DOHH2 (cell line): ENCODE results near the gene CNPY4.

Experiments used
- H3F3A ChIP-seq: fragments of 200-600 bp; sonication (generic), shearing (Covaris generic); 2 replicates; pipeline ENCODE4 v1.6.0; 2016; ENCODE audit warnings: antibody characterized with exemption, mild to moderate bottlenecking; ENCODE audit not compliant: control insufficient read depth, insufficient read depth
- H3K27ac ChIP-seq: fragments of 200-600 bp; sonication (generic); 2 replicates; pipeline ENCODE4 v1.5.1; 2014; ENCODE audit warnings: low read depth, mild to moderate bottlenecking, low read length, moderate library complexity
- H3K27me3 ChIP-seq: fragments of 200-600 bp; sonication (generic); 2 replicates; pipeline ENCODE4 v1.6.1; 2014; ENCODE audit warnings: mild to moderate bottlenecking, low read length, mixed read lengths; ENCODE audit not compliant: control insufficient read depth
- H3K36me3 ChIP-seq: fragments of 200-600 bp; sonication (generic); 2 replicates; pipeline ENCODE4 v1.6.1; 2014; ENCODE audit warnings: mild to moderate bottlenecking, low read length, moderate library complexity, mixed read lengths; ENCODE audit not compliant: control insufficient read depth
- H3K4me1 ChIP-seq: fragments of 200-600 bp; sonication (generic); 2 replicates; pipeline ENCODE4 v1.6.1; 2014; ENCODE audit warnings: mild to moderate bottlenecking, low read length, mixed read lengths; ENCODE audit not compliant: control insufficient read depth
- H3K4me2 ChIP-seq: fragments of 200-600 bp; sonication (generic); 2 replicates; pipeline ENCODE4 v1.6.0; 2014; ENCODE audit warnings: mild to moderate bottlenecking, low read length, moderate library complexity
- H3K4me3 ChIP-seq: fragments of 200-600 bp; sonication (generic); 2 replicates; pipeline ENCODE4 v1.5.1; 2014; ENCODE audit warnings: mild to moderate bottlenecking, low read length, mixed read lengths
- H3K79me2 ChIP-seq: fragments of 200-600 bp; sonication (generic); 2 replicates; pipeline ENCODE4 v1.6.1; 2014; ENCODE audit warnings: mild to moderate bottlenecking, low read length, mixed read lengths; ENCODE audit not compliant: control insufficient read depth
- H3K9me2 ChIP-seq: fragments of 200-600 bp; sonication (generic); replicated peaks from 2 replicates; pipeline ENCODE4 v1.6.1; 2014; ENCODE audit warnings: mild to moderate bottlenecking, low read length, mixed read lengths; ENCODE audit not compliant: control insufficient read depth
- H3K9me3 ChIP-seq: fragments of 200-600 bp; sonication (generic); 2 replicates; pipeline ENCODE4 v1.6.1; 2014; ENCODE audit warnings: antibody characterized with exemption, low read length, mixed read lengths; ENCODE audit not compliant: control insufficient read depth, insufficient read depth
- H4K20me1 ChIP-seq: fragments of 200-600 bp; sonication (generic); 2 replicates; pipeline ENCODE4 v1.6.0; 2014; ENCODE audit warnings: low read depth, mild to moderate bottlenecking, antibody characterized with exemption, low read length, moderate library complexity; ENCODE audit not compliant: control insufficient read depth, insufficient read depth
- CTCF ChIP-seq: fragments of 200-600 bp; sonication (generic); IDR thresholded peaks from one replicate; pipeline ENCODE4 v1.5.1; 2014; ENCODE audit warnings: antibody characterized with exemption, mild to moderate bottlenecking, low read depth, low read length; ENCODE audit not compliant: poor library complexity, severe bottlenecking
- EZH2phosphoT487 ChIP-seq: fragments of 200-600 bp; sonication (generic); IDR thresholded peaks from 2 replicates; pipeline ENCODE4 v1.6.1; 2017; ENCODE audit warnings: borderline replicate concordance, mild to moderate bottlenecking, antibody characterized with exemption, low read length, moderate library complexity, mixed read lengths

The CNPY4 gene

GRCh38 chr7:100155553-100156317, 36.3 kb downstream of the CNPY4 start:
- peak overlapping the region; percentile 86 for H3K4me3 ChIP-seq
- peaks cover 71% of the 10 kb centered on the region for H3K4me1 ChIP-seq
- H3K36me3 ChIP-seq = peaks cover 73% of the 10 kb centered on the region
- no peak for TF ChIP-seq CTCF
- no peak for TF ChIP-seq EZH2phosphoT487
- no peak overlapping the region for H3K27ac ChIP-seq
- H4K20me1 ChIP-seq = peaks cover 8% of the 10 kb centered on the region; the same call in 1 of the 2 replicates
- peaks cover 82% of the 10 kb centered on the region for H3K79me2 ChIP-seq
- H3K27me3 ChIP-seq = no peaks in the 10 kb centered on the region
- peaks cover 35% of the 10 kb centered on the region for H3F3A ChIP-seq
- H3K4me2 ChIP-seq = peak overlapping the region; percentile 94
- no peaks in the 10 kb centered on the region for H3K9me2 ChIP-seq
- H3K9me3 ChIP-seq = no peaks in the 10 kb centered on the region

- peaks cover 75% of the 10 kb centered on the region for H3K79me2 ChIP-seq
- TF ChIP-seq CTCF (no peak), EZH2phosphoT487 (no peak)
- H3K36me3 ChIP-seq = peaks cover 69% of the 10 kb centered on the region
- peaks cover 34% of the 10 kb centered on the region for H3F3A ChIP-seq
- H3K27ac ChIP-seq = peak overlapping the region; percentile 67
- H4K20me1 ChIP-seq = peaks cover 8% of the 10 kb centered on the region; the same call in 1 of the 2 replicates
- H3K9me2 ChIP-seq = no peaks in the 10 kb centered on the region
- H3K4me3 ChIP-seq = peak overlapping the region; percentile 86
- H3K4me1 ChIP-seq = peaks cover 64% of the 10 kb centered on the region
- no peaks in the 10 kb centered on the region for H3K9me3 ChIP-seq
- peak overlapping the region; percentile 94 for H3K4me2 ChIP-seq
- no peaks in the 10 kb centered on the region for H3K27me3 ChIP-seq
Observed at GRCh38 chr7:100156331-100157068, 37.1 kb downstream of the CNPY4 start.

GRCh38 chr7:100157069-100157333, 37.6 kb downstream of the CNPY4 start:
- H3K27ac ChIP-seq = peak overlapping the region; percentile 67

More at GRCh38 chr7:100157069-100157333, 37.6 kb downstream of the CNPY4 start:
- H3K27me3 ChIP-seq = no peaks in the 10 kb centered on the region
- H3K4me1 ChIP-seq = peaks cover 59% of the 10 kb centered on the region
- no peak for TF ChIP-seq CTCF
- TF ChIP-seq EZH2phosphoT487 = no peak
- H4K20me1 ChIP-seq = peaks cover 8% of the 10 kb centered on the region; the same call in 1 of the 2 replicates
- H3K36me3 ChIP-seq = peaks cover 64% of the 10 kb centered on the region
- peaks cover 70% of the 10 kb centered on the region for H3K79me2 ChIP-seq
- H3K9me2 ChIP-seq = no peaks in the 10 kb centered on the region
- H3K4me3 ChIP-seq = peak overlapping the region; percentile 86
- no peaks in the 10 kb centered on the region for H3K9me3 ChIP-seq
- H3K4me2 ChIP-seq = peak overlapping the region; percentile 94
- peaks cover 29% of the 10 kb centered on the region for H3F3A ChIP-seq
